ENCODE results near the gene TMEM175. TPM values are rescaled to one million over a fixed set of nuclear protein-coding genes. Genes with fewer than 3 reads are reported as not detected.
"Not testable (repeated sequence)": the region's sequence is repeated elsewhere in the genome, so short reads cannot be mapped to it uniquely, and the experiment has no call there.

TMEM175 gene
- total and polyA plus RNA-seq, 2 of the 13 experiments (the other 11 are each of a cell fraction or from before 2014, with no cell fraction given): 5.1 to 9.9 TPM

GRCh38 chr4:919004-919680 is 13.1 kb upstream of the TMEM175 start:
- FAIRE-seq; CTCF ChIA-PET (ENCODE audit: low intra/inter-chr PET ratio, low total read pairs); H2AFZ ChIP-seq (ENCODE audit: low read length); H3K4me1 ChIP-seq (ENCODE audit: insufficient read depth, low read length); H3K4me2 ChIP-seq (ENCODE audit: low read depth, low read length); POLR2A ChIA-PET; H3K27ac ChIP-seq (ENCODE audit: extremely low read length, insufficient read depth, low read length); H3K36me3 ChIP-seq (replicated peaks in 1 of 2; ENCODE audit: control insufficient read depth in 1 of 2, insufficient read depth in 2 of 2, low read length in 2 of 2); H3K9me3 ChIP-seq (ENCODE audit: low read length); in situ Hi-C loops (cut with HindIII; ENCODE audit: extremely low pct_ligation_motif_present, low pct_unique_long_range_greater_than_20kb); ATAC-seq; H4K20me1 ChIP-seq (ENCODE audit: insufficient read depth, low read length); BruUV-seq (replicated peaks); intact Hi-C loops (cut with micrococcal nuclease; ENCODE audit: unreplicated experiment); H3K27me3 ChIP-seq (ENCODE audit: control insufficient read depth in 1 of 2, insufficient read depth in 2 of 2, low read length in 2 of 2); H3K4me3 ChIP-seq (replicated peaks in 1 of 3; ENCODE audit: insufficient read depth in 1 of 3, low read depth in 2 of 3, low read length in 3 of 3); H3K9ac ChIP-seq (ENCODE audit: insufficient read depth, low read depth, low read length); DNase-seq (ENCODE audit: low spot score); TF ChIP-seq NR2F6 (CRISPR knock-in tag; IDR thresholded peaks at IDR 0.05): not testable (repeated sequence)
- peak; percentile 15; the same call in 1 of the 2 replicates for TF ChIP-seq NR2F6 (IDR thresholded peaks at IDR 0.05)
- 95% methylated on average over 8 of the region's 15 CpGs for WGBS (ENCODE audit: low lambda C conversion rate)
- H3K79me2 ChIP-seq (ENCODE audit: insufficient read depth, low read length): peaks cover 74% of the 10 kb centered on the region

- intact Hi-C loops (cut with micrococcal nuclease; ENCODE audit: unreplicated experiment) (no loop called here), in situ Hi-C loops (cut with HindIII; ENCODE audit: extremely low pct_ligation_motif_present, low pct_unique_long_range_greater_than_20kb) (no loop called here)
- WGBS (ENCODE audit: low lambda C conversion rate): 94% methylated on average over 17 of the region's 17 CpGs
- no peaks in the 10 kb centered on the region for H3K9me3 ChIP-seq (ENCODE audit: low read length)
- no peak overlapping the region for H2AFZ ChIP-seq (ENCODE audit: low read length)
- ChIA-PET CTCF (ENCODE audit: low intra/inter-chr PET ratio, low total read pairs) (no interaction called here), POLR2A (no interaction called here)
- no peak overlapping the region for H3K4me2 ChIP-seq (ENCODE audit: low read depth, low read length)
- FAIRE-seq (no peak), DNase-seq (ENCODE audit: low spot score) (no peak), ATAC-seq (no peak)
- H3K9ac ChIP-seq (ENCODE audit: insufficient read depth, low read depth, low read length): no peak overlapping the region
- peaks cover 0 to 13% of the 10 kb centered on the region in 2 experiments; a peak in 2 of 5 replicates for H3K36me3 ChIP-seq (replicated peaks in 1 of 2; ENCODE audit: control insufficient read depth in 1 of 2, insufficient read depth in 2 of 2, low read length in 2 of 2)
- H3K4me3 ChIP-seq (replicated peaks in 1 of 3; ENCODE audit: insufficient read depth in 1 of 3, low read depth in 2 of 3, low read length in 3 of 3): no peak overlapping the region
- peaks cover 14% of the 10 kb centered on the region for H4K20me1 ChIP-seq (ENCODE audit: insufficient read depth, low read length)
- TF ChIP-seq ZNF7 (CRISPR knock-in tag; IDR thresholded peaks at IDR 0.05): no peak
- no peak for TF ChIP-seq DMAP1 (CRISPR knock-in tag; IDR thresholded peaks at IDR 0.05)
- no peaks in the 10 kb centered on the region for H3K4me1 ChIP-seq (ENCODE audit: insufficient read depth, low read length)
- no peaks in the 10 kb centered on the region for H3K27me3 ChIP-seq (ENCODE audit: control insufficient read depth in 1 of 2, insufficient read depth in 2 of 2, low read length in 2 of 2)
- BruUV-seq (replicated peaks): no TSS peak
- H3K79me2 ChIP-seq (ENCODE audit: insufficient read depth, low read length): peaks cover 81% of the 10 kb centered on the region
- no peak overlapping the region for H3K27ac ChIP-seq (ENCODE audit: extremely low read length, insufficient read depth, low read length)
These were observed 10.4 kb upstream of the TMEM175 start for GRCh38 chr4:921830-922331.

All from HepG2 (cell line).